Neutrophil (primary cell): Measurements from ENCODE around the gene ATP6V1G2.

Experiments
- H3K27ac ChIP-seq: fragments of 200-600 bp; sonication (generic); 2 replicates; pipeline ENCODE4 v1.5.1; 2016; ENCODE audit warnings: mild to moderate bottlenecking, moderate library complexity
- H3K27me3 ChIP-seq: fragments of 200-600 bp; sonication (generic); 2 replicates; pipeline ENCODE4 v1.6.0; 2016; ENCODE audit warnings: mild to moderate bottlenecking
- H3K36me3 ChIP-seq: fragments of 200-600 bp; sonication (generic); 2 replicates; pipeline ENCODE4 v1.5.1; 2017
- H3K4me1 ChIP-seq, 2 experiments: fragments of 200-600 bp in 1 of 2; sonication (generic) in 1 of 2; 1 replicate in 1 of 2; 2 replicates in 1 of 2; pipeline versions ENCODE4 v1.5.1 to v1.6.1; 2013 to 2016; ENCODE audit warnings: low read depth in 1 of 2, low read length in 1 of 2, mild to moderate bottlenecking in 1 of 2, moderate library complexity in 1 of 2; ENCODE audit not compliant: control insufficient read depth in 1 of 2, insufficient read depth in 1 of 2
- H3K4me3 ChIP-seq, 2 experiments: fragments of 200-600 bp in 1 of 2; sonication (generic) in 1 of 2; 1 replicate in 1 of 2; 2 replicates in 1 of 2; pipeline ENCODE4 v1.5.1; 2013 to 2016; ENCODE audit warnings: low read depth in 1 of 2, low read length in 1 of 2, mild to moderate bottlenecking in 1 of 2, moderate library complexity in 1 of 2
- H3K9me3 ChIP-seq: fragments of 200-600 bp; sonication (generic); 2 replicates; pipeline ENCODE4 v1.5.1; 2016
- TF ChIP-seq, protein P1 (sequence below): fragments of 200-600 bp; sonication (generic); IDR thresholded peaks from 2 replicates; pipeline ENCODE4 v1.5.1; 2016; ENCODE audit warnings: antibody characterized with exemption

Gene ATP6V1G2

DNA sequence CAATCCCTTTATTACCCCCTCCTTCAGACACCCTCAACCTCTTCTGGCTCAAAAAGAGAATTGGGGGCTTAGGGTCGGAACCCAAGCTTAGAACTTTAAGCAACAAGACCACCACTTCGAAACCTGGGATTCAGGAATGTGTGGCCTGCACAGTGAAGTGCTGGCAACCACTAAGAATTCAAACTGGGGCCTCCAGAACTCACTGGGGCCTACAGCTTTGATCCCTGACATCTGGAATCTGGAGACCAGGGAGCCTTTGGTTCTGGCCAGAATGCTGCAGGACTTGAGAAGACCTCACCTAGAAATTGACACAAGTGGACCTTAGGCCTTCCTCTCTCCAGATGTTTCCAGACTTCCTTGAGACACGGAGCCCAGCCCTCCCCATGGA lies 31.2 kb upstream of the ATP6V1G2 start:
- TF ChIP-seq, protein P1, sequence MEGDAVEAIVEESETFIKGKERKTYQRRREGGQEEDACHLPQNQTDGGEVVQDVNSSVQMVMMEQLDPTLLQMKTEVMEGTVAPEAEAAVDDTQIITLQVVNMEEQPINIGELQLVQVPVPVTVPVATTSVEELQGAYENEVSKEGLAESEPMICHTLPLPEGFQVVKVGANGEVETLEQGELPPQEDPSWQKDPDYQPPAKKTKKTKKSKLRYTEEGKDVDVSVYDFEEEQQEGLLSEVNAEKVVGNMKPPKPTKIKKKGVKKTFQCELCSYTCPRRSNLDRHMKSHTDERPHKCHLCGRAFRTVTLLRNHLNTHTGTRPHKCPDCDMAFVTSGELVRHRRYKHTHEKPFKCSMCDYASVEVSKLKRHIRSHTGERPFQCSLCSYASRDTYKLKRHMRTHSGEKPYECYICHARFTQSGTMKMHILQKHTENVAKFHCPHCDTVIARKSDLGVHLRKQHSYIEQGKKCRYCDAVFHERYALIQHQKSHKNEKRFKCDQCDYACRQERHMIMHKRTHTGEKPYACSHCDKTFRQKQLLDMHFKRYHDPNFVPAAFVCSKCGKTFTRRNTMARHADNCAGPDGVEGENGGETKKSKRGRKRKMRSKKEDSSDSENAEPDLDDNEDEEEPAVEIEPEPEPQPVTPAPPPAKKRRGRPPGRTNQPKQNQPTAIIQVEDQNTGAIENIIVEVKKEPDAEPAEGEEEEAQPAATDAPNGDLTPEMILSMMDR = no peak
- Histone ChIP-seq H3K4me3 (no peak overlapping the region), H3K9me3 (no peaks in the 10 kb centered on the region), H3K4me1 (peaks cover 49 to 54% of the 10 kb centered on the region in 2 experiments), H3K36me3 (peaks cover 15% of the 10 kb centered on the region), H3K27ac (no peak overlapping the region), H3K27me3 (no peaks in the 10 kb centered on the region)

DNA sequence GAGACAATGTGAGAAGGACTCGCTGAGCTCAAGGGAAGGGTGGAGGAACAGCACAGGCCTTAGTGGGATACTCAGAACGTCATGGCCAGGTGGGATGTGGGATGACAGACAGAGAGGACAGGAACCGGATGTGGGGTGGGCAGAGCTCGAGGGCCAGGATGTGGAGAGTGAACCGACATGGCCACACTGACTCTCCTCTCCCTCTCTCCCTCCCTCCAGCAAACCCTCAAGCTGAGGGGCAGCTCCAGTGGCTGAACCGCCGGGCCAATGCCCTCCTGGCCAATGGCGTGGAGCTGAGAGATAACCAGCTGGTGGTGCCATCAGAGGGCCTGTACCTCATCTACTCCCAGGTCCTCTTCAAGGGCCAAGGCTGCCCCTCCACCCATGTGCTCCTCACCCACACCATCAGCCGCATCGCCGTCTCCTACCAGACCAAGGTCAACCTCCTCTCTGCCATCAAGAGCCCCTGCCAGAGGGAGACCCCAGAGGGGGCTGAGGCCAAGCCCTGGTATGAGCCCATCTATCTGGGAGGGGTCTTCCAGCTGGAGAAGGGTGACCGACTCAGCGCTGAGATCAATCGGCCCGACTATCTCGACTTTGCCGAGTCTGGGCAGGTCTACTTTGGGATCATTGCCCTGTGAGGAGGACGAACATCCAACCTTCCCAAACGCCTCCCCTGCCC lies 30.6 kb upstream of the ATP6V1G2 start:
- H3K27ac ChIP-seq = peak overlapping the region; percentile 84
- peaks cover 15% of the 10 kb centered on the region for H3K36me3 ChIP-seq
- TF ChIP-seq, protein P1 = no peak
- H3K4me3 ChIP-seq = peak overlapping the region; percentile 65 to 67
- H3K9me3 ChIP-seq = no peaks in the 10 kb centered on the region
- no peaks in the 10 kb centered on the region for H3K27me3 ChIP-seq
- H3K4me1 ChIP-seq = peaks cover 45 to 49% of the 10 kb centered on the region in 2 experiments

DNA sequence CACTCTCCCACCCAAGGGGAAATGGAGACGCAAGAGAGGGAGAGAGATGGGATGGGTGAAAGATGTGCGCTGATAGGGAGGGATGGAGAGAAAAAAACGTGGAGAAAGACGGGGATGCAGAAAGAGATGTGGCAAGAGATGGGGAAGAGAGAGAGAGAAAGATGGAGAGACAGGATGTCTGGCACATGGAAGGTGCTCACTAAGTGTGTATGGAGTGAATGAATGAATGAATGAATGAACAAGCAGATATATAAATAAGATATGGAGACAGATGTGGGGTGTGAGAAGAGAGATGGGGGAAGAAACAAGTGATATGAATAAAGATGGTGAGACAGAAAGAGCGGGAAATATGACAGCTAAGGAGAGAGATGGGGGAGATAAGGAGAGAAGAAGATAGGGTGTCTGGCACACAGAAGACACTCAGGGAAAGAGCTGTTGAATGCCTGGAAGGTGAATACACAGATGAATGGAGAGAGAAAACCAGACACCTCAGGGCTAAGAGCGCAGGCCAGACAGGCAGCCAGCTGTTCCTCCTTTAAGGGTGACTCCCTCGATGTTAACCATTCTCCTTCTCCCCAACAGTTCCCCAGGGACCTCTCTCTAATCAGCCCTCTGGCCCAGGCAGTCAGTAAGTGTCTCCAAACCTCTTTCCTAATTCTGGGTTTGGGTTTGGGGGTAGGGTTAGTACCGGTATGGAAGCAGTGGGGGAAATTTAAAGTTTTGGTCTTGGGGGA lies 29.7 kb upstream of the ATP6V1G2 start:
- H3K27ac ChIP-seq = peak overlapping the region; percentile 84
- H3K9me3 ChIP-seq = no peaks in the 10 kb centered on the region
- TF ChIP-seq, protein P1 = no peak

DNA sequence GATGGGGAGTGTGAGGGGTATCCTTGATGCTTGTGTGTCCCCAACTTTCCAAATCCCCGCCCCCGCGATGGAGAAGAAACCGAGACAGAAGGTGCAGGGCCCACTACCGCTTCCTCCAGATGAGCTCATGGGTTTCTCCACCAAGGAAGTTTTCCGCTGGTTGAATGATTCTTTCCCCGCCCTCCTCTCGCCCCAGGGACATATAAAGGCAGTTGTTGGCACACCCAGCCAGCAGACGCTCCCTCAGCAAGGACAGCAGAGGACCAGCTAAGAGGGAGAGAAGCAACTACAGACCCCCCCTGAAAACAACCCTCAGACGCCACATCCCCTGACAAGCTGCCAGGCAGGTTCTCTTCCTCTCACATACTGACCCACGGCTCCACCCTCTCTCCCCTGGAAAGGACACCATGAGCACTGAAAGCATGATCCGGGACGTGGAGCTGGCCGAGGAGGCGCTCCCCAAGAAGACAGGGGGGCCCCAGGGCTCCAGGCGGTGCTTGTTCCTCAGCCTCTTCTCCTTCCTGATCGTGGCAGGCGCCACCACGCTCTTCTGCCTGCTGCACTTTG lies 29.0 kb upstream of the ATP6V1G2 start, which contains the start of gene TNF:
TNF (plus strand) TSS at position 231 of the 567 bp plus-strand sequence; CDS start at position 408, 177 bp downstream.
- H3K4me1 ChIP-seq = peaks cover 38 to 43% of the 10 kb centered on the region in 2 experiments
- TF ChIP-seq, protein P1 = no peak
- peaks cover 14% of the 10 kb centered on the region for H3K36me3 ChIP-seq
- H3K4me3 ChIP-seq = peak within 1 kb of the TSS; percentile 65 to 67
- no peaks in the 10 kb centered on the region for H3K27me3 ChIP-seq
- H3K9me3 ChIP-seq = no peaks in the 10 kb centered on the region
- H3K27ac ChIP-seq = peak within 1 kb of the TSS; percentile 84

More for the DNA sequence above, 29.7 kb upstream of the ATP6V1G2 start:
- peaks cover 40 to 49% of the 10 kb centered on the region in 2 experiments for H3K4me1 ChIP-seq
- H3K27me3 ChIP-seq = no peaks in the 10 kb centered on the region
- peak overlapping the region; percentile 65 to 67 for H3K4me3 ChIP-seq
- peaks cover 15% of the 10 kb centered on the region for H3K36me3 ChIP-seq

DNA sequence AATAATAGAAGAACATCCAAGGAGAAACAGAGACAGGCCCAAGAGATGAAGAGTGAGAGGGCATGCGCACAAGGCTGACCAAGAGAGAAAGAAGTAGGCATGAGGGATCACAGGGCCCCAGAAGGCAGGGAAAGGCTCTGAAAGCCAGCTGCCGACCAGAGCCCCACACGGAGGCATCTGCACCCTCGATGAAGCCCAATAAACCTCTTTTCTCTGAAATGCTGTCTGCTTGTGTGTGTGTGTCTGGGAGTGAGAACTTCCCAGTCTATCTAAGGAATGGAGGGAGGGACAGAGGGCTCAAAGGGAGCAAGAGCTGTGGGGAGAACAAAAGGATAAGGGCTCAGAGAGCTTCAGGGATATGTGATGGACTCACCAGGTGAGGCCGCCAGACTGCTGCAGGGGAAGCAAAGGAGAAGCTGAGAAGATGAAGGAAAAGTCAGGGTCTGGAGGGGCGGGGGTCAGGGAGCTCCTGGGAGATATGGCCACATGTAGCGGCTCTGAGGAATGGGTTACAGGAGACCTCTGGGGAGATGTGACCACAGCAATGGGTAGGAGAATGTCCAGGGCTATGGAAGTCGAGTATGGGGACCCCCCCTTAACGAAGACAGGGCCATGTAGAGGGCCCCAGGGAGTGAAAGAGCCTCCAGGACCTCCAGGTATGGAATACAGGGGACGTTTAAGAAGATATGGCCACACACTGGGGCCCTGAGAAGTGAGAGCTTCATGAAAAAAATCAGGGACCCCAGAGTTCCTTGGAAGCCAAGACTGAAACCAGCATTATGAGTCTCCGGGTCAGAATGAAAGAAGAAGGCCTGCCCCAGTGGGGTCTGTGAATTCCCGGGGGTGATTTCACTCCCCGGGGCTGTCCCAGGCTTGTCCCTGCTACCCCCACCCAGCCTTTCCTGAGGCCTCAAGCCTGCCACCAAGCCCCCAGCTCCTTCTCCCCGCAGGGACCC lies 28.0 kb upstream of the ATP6V1G2 start:
- H3K27me3 ChIP-seq = no peaks in the 10 kb centered on the region
- H3K36me3 ChIP-seq = peaks cover 10% of the 10 kb centered on the region
- H3K9me3 ChIP-seq = no peaks in the 10 kb centered on the region
- peak overlapping the region; percentile 65 to 67 for H3K4me3 ChIP-seq
- peak overlapping the region; percentile 84 for H3K27ac ChIP-seq
- TF ChIP-seq, protein P1 = no peak
- peaks cover 28 to 33% of the 10 kb centered on the region in 2 experiments for H3K4me1 ChIP-seq
